HG02678 (cell line): ENCODE data around the gene FAM3B.
A peak's percentile ranks its signal among the peaks of the same experiment; 100 is the strongest.
"Not testable (repeated sequence)": the region's sequence is repeated elsewhere in the genome, so short reads cannot be mapped to it uniquely, and the experiment has no call there.

ENCODE experiments used
- ATAC-seq: cut with Tn5 transposase; IDR thresholded peaks from one replicate; pipeline ENCODE4 v1.9.1; 2021; ENCODE audit warnings: mild to moderate bottlenecking, moderate library complexity; ENCODE audit not compliant: unreplicated experiment

Gene FAM3B

GRCh38 chr21:41349619-41350390 is 33.2 kb downstream of the FAM3B start:
- ATAC-seq: no peak

GRCh38 chr21:41350436-41351155 is 34.0 kb downstream of the FAM3B start:
- no peak for ATAC-seq

- no peak for ATAC-seq
Observed at GRCh38 chr21:41357546-41357945, 40.9 kb downstream of the FAM3B start.

GRCh38 chr21:41358193-41359166 is 41.9 kb downstream of the FAM3B start:
- no peak for ATAC-seq

GRCh38 chr21:41359286-41359685 is 42.7 kb downstream of the FAM3B start:
- no peak for ATAC-seq

GRCh38 chr21:41359754-41360071 is 43.1 kb downstream of the FAM3B start:
- ATAC-seq: not testable (repeated sequence)

GRCh38 chr21:41360072-41360821 is 43.6 kb downstream of the FAM3B start:
- no peak for ATAC-seq

- ATAC-seq: no peak
Observed at GRCh38 chr21:41361053-41361785, 44.6 kb downstream of the FAM3B start.

GRCh38 chr21:41361786-41362604 is 45.4 kb downstream of the FAM3B start, which contains the start of gene MX2:
Gene MX2, plus strand, starts transcription at chr21:41362027. Its CDS starts 14,880 bp downstream, at chr21:41376907.
- ATAC-seq: peak; percentile 46

GRCh38 chr21:41362605-41363369 is 46.2 kb downstream of the FAM3B start:
- ATAC-seq: no peak

- no peak for ATAC-seq
Observed at GRCh38 chr21:41363370-41364270, 47.0 kb downstream of the FAM3B start.

GRCh38 chr21:41364308-41364707 is 47.7 kb downstream of the FAM3B start:
- no peak for ATAC-seq

- no peak for ATAC-seq
Observed at GRCh38 chr21:41365377-41366107, 48.9 kb downstream of the FAM3B start.

GRCh38 chr21:41366522-41367151 is 50.0 kb downstream of the FAM3B start:
- no peak for ATAC-seq

- ATAC-seq: peak; percentile 9
Observed at GRCh38 chr21:41367301-41367944, 50.8 kb downstream of the FAM3B start.
